Liver (tissue), 9 donors: ENCODE data around the gene GPA33. TPM values are rescaled to one million over a fixed set of nuclear protein-coding genes. Genes with fewer than 3 reads are reported as not detected.

Experiments
- DNase-seq: peaks from one replicate; pipeline ENCODE4 v3.0.0-alpha.2; 2017; ENCODE audit warnings: low spot score
- H3K27ac ChIP-seq, 2 donors: one replicate each; pipeline ENCODE4 v1.7.0; 2013; ENCODE audit warnings: inconsistent platforms in 2 of 2, low read length in 2 of 2, control low read depth in 1 of 2, low read depth in 1 of 2, mild to moderate bottlenecking in 1 of 2
- H3K27me3 ChIP-seq, 4 donors: one replicate each; pipeline versions ENCODE4 v1.6.1 to v1.7.0; 2013; ENCODE audit warnings: low read length in 3 of 4, inconsistent platforms in 1 of 4, mild to moderate bottlenecking in 1 of 4, moderate library complexity in 1 of 4; ENCODE audit not compliant: control insufficient read depth in 4 of 4, insufficient read depth in 4 of 4
- H3K36me3 ChIP-seq, 4 donors: one replicate each; pipeline versions ENCODE4 v1.6.1 to v1.7.0; 2013; ENCODE audit warnings: low read length in 3 of 4, mild to moderate bottlenecking in 3 of 4, low read depth in 1 of 4, moderate library complexity in 1 of 4; ENCODE audit not compliant: control insufficient read depth in 4 of 4, insufficient read depth in 3 of 4
- H3K4me1 ChIP-seq, 4 donors: one replicate each; pipeline versions ENCODE4 v1.6.1 to v1.7.0; 2013; ENCODE audit warnings: low read length in 3 of 4, mild to moderate bottlenecking in 3 of 4, moderate library complexity in 1 of 4; ENCODE audit not compliant: control insufficient read depth in 4 of 4, insufficient read depth in 4 of 4
- H3K4me3 ChIP-seq, 3 donors: one replicate each; pipeline versions ENCODE4 v1.6.1 to v1.7.0; 2013; ENCODE audit warnings: low read length in 3 of 3, control low read depth in 1 of 3, low read depth in 1 of 3, mild to moderate bottlenecking in 1 of 3
- H3K9ac ChIP-seq, 2 donors: one replicate each; pipeline ENCODE4 v1.7.0; 2013; ENCODE audit warnings: low read length in 2 of 2, mild to moderate bottlenecking in 2 of 2, moderate library complexity in 2 of 2, control low read depth in 1 of 2, low read depth in 1 of 2
- H3K9me3 ChIP-seq, 4 donors: one replicate each; pipeline versions ENCODE4 v1.6.1 to v1.7.0; 2013; ENCODE audit warnings: low read length in 3 of 4; ENCODE audit not compliant: control insufficient read depth in 4 of 4
- ATF3 ChIP-seq: IDR thresholded peaks from 2 replicates; pipeline ENCODE4 v1.6.1; 2016; ENCODE audit warnings: antibody characterized with exemption
- CTCF ChIP-seq: fragments of 150-350 bp; IDR thresholded peaks from 2 replicates; pipeline ENCODE4 v1.5.1; 2017; ENCODE audit warnings: improper control_type of control experiment, low read depth, low read length; ENCODE audit not compliant: missing input control
- EGR1 ChIP-seq, 2 donors: IDR thresholded peaks; 2 replicates each; pipeline ENCODE4 v1.6.1; 2016 to 2018; ENCODE audit warnings: antibody characterized with exemption in 2 of 2, low read depth in 2 of 2
- FOXA1 ChIP-seq: IDR thresholded peaks from 2 replicates; pipeline ENCODE4 v1.6.1; 2016; ENCODE audit warnings: antibody characterized with exemption
- FOXA2 ChIP-seq: IDR thresholded peaks from 2 replicates; pipeline ENCODE4 v1.6.1; 2016; ENCODE audit warnings: antibody characterized with exemption
- GABPA ChIP-seq, 2 donors: IDR thresholded peaks in 1 of 2; conservative IDR thresholded peaks in 1 of 2; 2 replicates each; pipeline ENCODE4 v1.6.1; 2016; ENCODE audit warnings: antibody characterized with exemption in 2 of 2, mild to moderate bottlenecking in 1 of 2, moderate library complexity in 1 of 2
- HNF4A ChIP-seq, 2 donors: conservative IDR thresholded peaks; 2 replicates each; pipeline ENCODE4 v1.6.1; 2016; ENCODE audit warnings: antibody characterized with exemption in 2 of 2, mild to moderate bottlenecking in 2 of 2
- HNF4G ChIP-seq: IDR thresholded peaks from 2 replicates; pipeline ENCODE4 v1.6.1; 2016; ENCODE audit warnings: antibody characterized with exemption
- JUND ChIP-seq, 2 donors: IDR thresholded peaks; 2 replicates each; pipeline ENCODE4 v1.6.1; 2016; ENCODE audit warnings: antibody characterized with exemption in 2 of 2
- MAX ChIP-seq: IDR thresholded peaks from 2 replicates; pipeline ENCODE4 v1.6.1; 2016; ENCODE audit warnings: antibody characterized with exemption
- NR2F2 ChIP-seq: IDR thresholded peaks from 2 replicates; pipeline ENCODE4 v1.6.1; 2016; ENCODE audit warnings: antibody characterized with exemption
- RAD21 ChIP-seq, 2 donors: IDR thresholded peaks; 2 replicates each; pipeline ENCODE4 v1.6.1; 2016; ENCODE audit warnings: antibody characterized with exemption in 2 of 2, mild to moderate bottlenecking in 2 of 2
- REST ChIP-seq: IDR thresholded peaks from 2 replicates; pipeline ENCODE4 v1.6.1; 2016; ENCODE audit warnings: antibody characterized with exemption, mild to moderate bottlenecking
- RXRA ChIP-seq, 2 donors: IDR thresholded peaks; 2 replicates each; pipeline ENCODE4 v1.6.1; 2017 to 2018; ENCODE audit warnings: antibody characterized with exemption in 2 of 2, mild to moderate bottlenecking in 1 of 2
- SP1 ChIP-seq: IDR thresholded peaks from 2 replicates; pipeline ENCODE4 v1.6.1; 2018; ENCODE audit warnings: antibody characterized with exemption, mild to moderate bottlenecking
- TAF1 ChIP-seq: conservative IDR thresholded peaks from 2 replicates; pipeline ENCODE4 v1.6.1; 2016; ENCODE audit warnings: antibody characterized with exemption, mild to moderate bottlenecking
- YY1 ChIP-seq: IDR thresholded peaks from 2 replicates; pipeline ENCODE4 v1.6.1; 2016; ENCODE audit warnings: antibody characterized with exemption, mild to moderate bottlenecking
- ZBTB33 ChIP-seq: IDR thresholded peaks from 2 replicates; pipeline ENCODE4 v1.6.1; 2016; ENCODE audit warnings: antibody characterized with exemption
- WGBS: extraction: QIAGEN DNeasy Blood & Tissue Kit; methylation state at CpG from one replicate; pipeline ENCODE4 v1.1.7; 2013; 5-methylcytosine and 5-hydroxymethylcytosine counted together
- polyA plus RNA-seq, 2 donors: library from polyadenylated mRNA; stranded (reverse) in 1 of 2; unstranded in 1 of 2; fragments of 200-250 nt in 1 of 2; fragments of >200 nt in 1 of 2; fragmentation: Nextera tagmentation in 1 of 2; extraction: Ambion mirVana in 1 of 2; gene quantifications; one replicate each; pipeline versions ENCODE4 v1.2.1 to v1.2.3, GENCODE V29; 2013 to 2015
- total RNA-seq, 2 donors: library from RNA; depleted of rRNA; stranded (reverse); fragments of >200 nt; gene quantifications; one replicate each; pipeline ENCODE4 v1.2.3, GENCODE V29; 2014
- donor health status: healthy.
- donor health status: healthy.
- donor health status: healthy.
- donor health status: healthy.
- donor health status: healthy.

GPA33 gene
- total and polyA plus RNA-seq, 4 donors = 0.03 to 0.19 (median 0.08) TPM; not detected in 1

- H3K9me3 ChIP-seq = no peaks in the 10 kb centered on the region
- H3K27ac ChIP-seq = no peak overlapping the region
- no peak for TF ChIP-seq RXRA (IDR thresholded peaks at IDR 0.05)
- no peak for TF ChIP-seq EGR1 (IDR thresholded peaks at IDR 0.05; ENCODE audit: low read depth in 2 of 2)
- TF ChIP-seq FOXA1 = no peak
- TF ChIP-seq TAF1 = no peak
- no peak for TF ChIP-seq CTCF
- TF ChIP-seq GABPA (IDR thresholded peaks at IDR 0.05 in 1 of 2, conservative IDR thresholded peaks at IDR 0.05 in 1 of 2) = no peak
- no peak for TF ChIP-seq RAD21 (IDR thresholded peaks at IDR 0.05)
- no peak for TF ChIP-seq REST
- no peak for TF ChIP-seq YY1
- no peak for TF ChIP-seq ATF3
- TF ChIP-seq HNF4G = no peak
- TF ChIP-seq SP1 = no peak
- no peak for TF ChIP-seq ZBTB33
- TF ChIP-seq NR2F2 = no peak
- no peak for TF ChIP-seq JUND (IDR thresholded peaks at IDR 0.05)
- TF ChIP-seq HNF4A (conservative IDR thresholded peaks at IDR 0.05) = no peak
- TF ChIP-seq MAX = no peak
- no peak for TF ChIP-seq FOXA2
- no peak overlapping the region for H3K4me3 ChIP-seq
- no peaks in the 10 kb centered on the region for H3K27me3 ChIP-seq
- DNase-seq = no peak
- H3K9ac ChIP-seq = no peak overlapping the region
- 51% methylated on average over 6 of the region's 6 CpGs for WGBS
- H3K36me3 ChIP-seq = no peaks in the 10 kb centered on the region
- H3K4me1 ChIP-seq = peaks cover 0 to 7% (median 3%) of the 10 kb centered on the region in 4 donors
These were observed 74.0 kb downstream of the GPA33 start for GRCh38 chr1:167016100-167016750.
